ENCODE data around the gene MDK. TPM values are rescaled to one million over a fixed set of nuclear protein-coding genes. Genes with fewer than 3 reads are reported as not detected.

Gene MDK
- total and polyA plus RNA-seq, 2 of the 13 experiments (the other 11 are each of a cell fraction or from before 2014, with no cell fraction given) = 312 to 407 TPM

- peak overlapping the region; percentile 97 for H3K4me2 ChIP-seq (ENCODE audit: low read depth, low read length)
- WGBS (ENCODE audit: low lambda C conversion rate) = 3% methylated on average over 12 of the region's 24 CpGs
- no peak overlapping the region for H3K9ac ChIP-seq (ENCODE audit: insufficient read depth, low read depth, low read length)
- no peak overlapping the region for H2AFZ ChIP-seq (ENCODE audit: low read length)
- intact Hi-C loops (cut with micrococcal nuclease; ENCODE audit: unreplicated experiment) = loop anchor here (2.0 kb wide), 1 partner anchor 149 kb away; no protein-coding TSS in a partner anchor
- H3K9me3 ChIP-seq (ENCODE audit: low read length) = no peaks in the 10 kb centered on the region
- H4K20me1 ChIP-seq (ENCODE audit: insufficient read depth, low read length) = peaks cover 15% of the 10 kb centered on the region
- H3K79me2 ChIP-seq (ENCODE audit: insufficient read depth, low read length) = no peaks in the 10 kb centered on the region
- H3K27me3 ChIP-seq (ENCODE audit: control insufficient read depth in 1 of 2, insufficient read depth in 2 of 2, low read length in 2 of 2) = peaks cover 13 to 36% of the 10 kb centered on the region in 2 experiments
- peaks cover 54% of the 10 kb centered on the region for H3K4me1 ChIP-seq (ENCODE audit: insufficient read depth, low read length)
- ChIA-PET POLR2A (interaction anchor here (0.9 to 1.0 kb wide), 2 partner anchors 8 to 165 kb away, joined by 3 read pairs; no protein-coding TSS in a partner anchor), CTCF (ENCODE audit: low intra/inter-chr PET ratio, low total read pairs) (interaction anchor here (2.4 kb wide), 1 partner anchor 141 kb away, joined by 9 read pairs; no protein-coding TSS in a partner anchor)
- FAIRE-seq (no peak), DNase-seq (ENCODE audit: low spot score) (no peak), ATAC-seq (peak; percentile 1; the same call in 1 of the 3 replicates)
- H3K27ac ChIP-seq (ENCODE audit: extremely low read length, insufficient read depth, low read length) = no peak overlapping the region
- in situ Hi-C loops (cut with HindIII; ENCODE audit: extremely low pct_ligation_motif_present, low pct_unique_long_range_greater_than_20kb) = loop anchor here (5.0 kb wide), 1 partner anchor 144 kb away; no protein-coding TSS in a partner anchor
- H3K36me3 ChIP-seq (replicated peaks in 1 of 2; ENCODE audit: control insufficient read depth in 1 of 2, insufficient read depth in 2 of 2, low read length in 2 of 2) = 0 out of 5 replicates have a peak, but pooled peaks cover 0 to 1% of the 10 kb centered on the region in 2 experiments
- peak overlapping the region; percentile 31 to 82 (median 34); a peak in 5 of 6 replicates for H3K4me3 ChIP-seq (replicated peaks in 1 of 3; ENCODE audit: insufficient read depth in 1 of 3, low read depth in 2 of 3, low read length in 3 of 3)
- no TSS peak for BruUV-seq (replicated peaks)
- TF ChIP-seq TSC22D2 (CRISPR knock-in tag; IDR thresholded peaks at IDR 0.05; ENCODE audit: borderline replicate concordance) (no peak), ZFP37 (CRISPR knock-in tag; IDR thresholded peaks at IDR 0.05; ENCODE audit: borderline replicate concordance) (no peak), ZNF263 (CRISPR knock-in tag; IDR thresholded peaks at IDR 0.05) (peak; percentile 49; the same call in 1 of the 2 replicates), FOXO4 (CRISPR knock-in tag; conservative IDR thresholded peaks at IDR 0.05) (no peak), SRY (CRISPR knock-in tag; IDR thresholded peaks at IDR 0.05) (peak; percentile 40; the same call in 1 of the 2 replicates), HNRNPLL (IDR thresholded peaks at IDR 0.05; ENCODE audit: low read depth, low read length, poor library complexity, severe bottlenecking) (peak; percentile 44), MTA1 (CRISPR knock-in tag; IDR thresholded peaks at IDR 0.05; ENCODE audit: borderline replicate concordance) (peak; percentile 64; the same call in 1 of the 2 replicates), ZNF788 (CRISPR knock-in tag; IDR thresholded peaks at IDR 0.05; ENCODE audit: borderline replicate concordance) (0 out of 2 replicates have a peak, but pooled peaks have one; percentile 31), HIVEP1 (CRISPR knock-in tag; IDR thresholded peaks at IDR 0.05) (no peak), ZNF350 (CRISPR knock-in tag; IDR thresholded peaks at IDR 0.05; ENCODE audit: borderline replicate concordance, low read depth) (no peak), ZNF768 (CRISPR knock-in tag; IDR thresholded peaks at IDR 0.05) (0 out of 2 replicates have a peak, but pooled peaks have one; percentile 24), ZFX (CRISPR knock-in tag; IDR thresholded peaks at IDR 0.05; ENCODE audit: low read depth) (peak; percentile 38; the same call in 1 of the 2 replicates), ZNF543 (CRISPR knock-in tag; IDR thresholded peaks at IDR 0.05) (0 out of 2 replicates have a peak, but pooled peaks have one; percentile 50), SAP130 (CRISPR knock-in tag; IDR thresholded peaks at IDR 0.05; ENCODE audit: low read depth) (peak; percentile 10; the same call in 1 of the 2 replicates), ZSCAN25 (CRISPR knock-in tag; IDR thresholded peaks at IDR 0.05) (0 out of 2 replicates have a peak, but pooled peaks have one; percentile 28), ZNF800 (CRISPR knock-in tag; IDR thresholded peaks at IDR 0.05) (peak; percentile 57; the same call in 1 of the 2 replicates), ZNF556 (CRISPR knock-in tag; IDR thresholded peaks at IDR 0.05; ENCODE audit: borderline replicate concordance) (0 out of 2 replicates have a peak, but pooled peaks have one; percentile 45), JUND (CRISPR knock-in tag; IDR thresholded peaks at IDR 0.05) (no peak)
Measured at GRCh38 chr11:46387919-46388618, 6.6 kb downstream of the MDK start.

Data from HepG2 (cell line).